ENCODE measurements around the gene TTC28.

Gene TTC28

GRCh38 chr22:28357193-28357592 lies 322.4 kb downstream of the TTC28 start:
- POLR2A ChIA-PET: no interaction called here
- H3K4me1 ChIP-seq (ENCODE audit: control insufficient read depth, insufficient read depth, low read length): no peaks in the 10 kb centered on the region
- CTCF ChIA-PET: interaction anchor here (0.5 to 0.9 kb wide), 2 partner anchors 21 to 337 kb away, joined by 3 to 4 read pairs; no protein-coding TSS in a partner anchor
- H3K4me3 ChIP-seq (ENCODE audit: low read depth, low read length): no peak overlapping the region
- TF ChIP-seq ZBTB10 (tag by site-specific recombination; IDR thresholded peaks at IDR 0.05) (no peak), OVOL3 (tag by site-specific recombination; IDR thresholded peaks at IDR 0.05) (no peak), ZXDB (tag by site-specific recombination; IDR thresholded peaks at IDR 0.05) (no peak), REPIN1 (tag by site-specific recombination; IDR thresholded peaks at IDR 0.05; ENCODE audit: low read depth) (no peak), ZNF266 (tag by site-specific recombination; IDR thresholded peaks at IDR 0.05; ENCODE audit: low read depth) (no peak), ZNF777 (tag by site-specific recombination; IDR thresholded peaks at IDR 0.05; ENCODE audit: borderline replicate concordance) (no peak), ZNF791 (tag by site-specific recombination; IDR thresholded peaks at IDR 0.05) (no peak), ZNF660 (tag by site-specific recombination; IDR thresholded peaks at IDR 0.05) (no peak), ZBTB11 (tag by site-specific recombination; conservative IDR thresholded peaks at IDR 0.05; ENCODE audit: low read depth) (no peak), ZNF521 (tag by site-specific recombination; IDR thresholded peaks at IDR 0.05) (no peak), BCL11A (tag by site-specific recombination; IDR thresholded peaks at IDR 0.05; ENCODE audit: low read depth) (no peak), ZNF433 (tag by site-specific recombination; IDR thresholded peaks at IDR 0.05; ENCODE audit: low read depth) (no peak), ZNF549 (tag by site-specific recombination; IDR thresholded peaks at IDR 0.05) (no peak), ZNF645 (tag by site-specific recombination; IDR thresholded peaks at IDR 0.05) (no peak), ZNF510 (tag by site-specific recombination; IDR thresholded peaks at IDR 0.05; ENCODE audit: insufficient replicate concordance) (no peak), ZNF639 (tag by site-specific recombination; IDR thresholded peaks at IDR 0.05) (no peak), YY1 (tag by site-specific recombination; IDR thresholded peaks at IDR 0.05) (no peak), PRDM1 (tag by site-specific recombination; IDR thresholded peaks at IDR 0.05) (no peak)
- no peaks in the 10 kb centered on the region for H3K36me3 ChIP-seq (ENCODE audit: control insufficient read depth in 2 of 2, insufficient read depth in 1 of 2, low read length in 2 of 2)
- H3K9me3 ChIP-seq (ENCODE audit: control insufficient read depth, insufficient read depth, low read depth, low read length): no peaks in the 10 kb centered on the region
- H3K27ac ChIP-seq (ENCODE audit: extremely low read depth, low read depth, low read length): no peak overlapping the region

All from HEK293 (cell line).